Tracheal epithelial cell (primary cell): ENCODE data around the gene RBM19. TPM values are rescaled to one million over a fixed set of nuclear protein-coding genes. Genes with fewer than 3 reads are reported as not detected.

Experiments used
- total RNA-seq: library from RNA; depleted of rRNA; stranded (reverse); fragments of >200 nt; gene quantifications from 2 replicates; pipeline ENCODE4 v1.2.1, GENCODE V29; 2014

RBM19 gene
- total RNA-seq, result 11.3 and 18.1 TPM in 2 replicates

GRCh38 chr12:113965951-113966797 is at the start of gene RBM19:
TSS of gene RBM19 (minus strand) at chr12:113966325. CDS start at chr12:113966227, 98 bp downstream.

